ENCODE data around the gene NEK7. TPM values are rescaled to one million over a fixed set of nuclear protein-coding genes. Genes with fewer than 3 reads are reported as not detected.

NEK7 gene
- total and polyA plus RNA-seq, 2 donors (not counting 1 experiment from before 2014, with no cell fraction given) = 8.1 to 75.4 TPM

DNA sequence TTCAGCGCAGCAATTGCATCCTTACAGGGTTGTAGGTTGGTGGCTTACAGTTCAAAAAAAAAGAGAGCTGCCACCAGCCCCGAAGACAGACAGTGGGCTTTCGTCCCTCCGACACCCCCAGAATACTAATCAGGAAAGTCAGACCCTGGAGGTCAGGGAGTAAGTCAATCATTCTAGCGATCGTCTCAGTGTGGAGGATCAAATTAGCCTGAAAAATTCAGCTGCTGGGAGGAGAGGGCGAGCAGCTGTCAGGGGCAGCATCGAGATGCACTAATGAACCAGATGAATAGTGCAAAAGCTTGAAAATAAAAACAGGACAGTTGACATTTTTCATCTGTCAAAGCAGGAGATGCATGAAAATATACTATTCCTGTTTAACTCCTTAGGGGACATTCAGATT, 138.4 kb downstream of the NEK7 start:
- Histone ChIP-seq H3K4me3 (ENCODE audit: control extremely low read depth in 1 of 5, extremely low read depth in 1 of 5, insufficient read depth in 1 of 5, low read depth in 2 of 5, low read length in 4 of 5) (no peak overlapping the region), H4K20me1 (ENCODE audit: control insufficient read depth, insufficient read depth, low read length, poor library complexity, severe bottlenecking) (peaks cover 5% of the 10 kb centered on the region), H3K9ac (ENCODE audit: low read length) (no peak overlapping the region), H3K36me3 (replicated peaks in 1 of 2; ENCODE audit: control extremely low read depth in 1 of 2, control insufficient read depth in 1 of 2, extremely low read depth in 1 of 2, insufficient read depth in 2 of 2, low read length in 1 of 2) (peaks cover 9 to 28% of the 10 kb centered on the region in 2 experiments), H3K9me3 (ENCODE audit: control extremely low read depth in 1 of 3, control insufficient read depth in 2 of 3, insufficient read depth in 1 of 3, low read length in 2 of 3) (no peaks in the 10 kb centered on the region), H3K4me2 (replicated peaks; ENCODE audit: low read depth, low read length, poor library complexity, severe bottlenecking) (no peak overlapping the region), H3K79me2 (ENCODE audit: control insufficient read depth, insufficient read depth, low read length) (peaks cover 3% of the 10 kb centered on the region), H3K4me1 (ENCODE audit: control insufficient read depth in 2 of 2, insufficient read depth in 2 of 2, low read length in 2 of 2) (no peaks in the 10 kb centered on the region), H3K27ac (ENCODE audit: low read length in 2 of 2) (no peak overlapping the region), H2AFZ (ENCODE audit: insufficient read depth, low read depth, low read length, poor library complexity, severe bottlenecking) (no peak overlapping the region), H3K27me3 (replicated peaks in 1 of 4; ENCODE audit: control extremely low read depth in 1 of 4, control insufficient read depth in 3 of 4, insufficient read depth in 4 of 4, low read length in 3 of 4) (no peaks in the 10 kb centered on the region)
- Mint-ChIP-seq H3K4me1 (no peaks in the 10 kb centered on the region), H3K9me3 (ENCODE audit: insufficient read depth) (no peaks in the 10 kb centered on the region), H3K27me3 (no peaks in the 10 kb centered on the region), H3K27ac (no peak overlapping the region), H3K4me3 (no peak overlapping the region)
- intact Hi-C loops (cut with micrococcal nuclease) = no loop called here
- DNase-seq (no peak), ATAC-seq (ENCODE audit: low read depth) (no peak)
- ChIA-PET POLR2A (no interaction called here), CTCF (no interaction called here)
- 94% methylated on average over 7 of the region's 8 CpGs for WGBS (ENCODE audit: insufficient coverage)
- TF ChIP-seq, protein P1, sequence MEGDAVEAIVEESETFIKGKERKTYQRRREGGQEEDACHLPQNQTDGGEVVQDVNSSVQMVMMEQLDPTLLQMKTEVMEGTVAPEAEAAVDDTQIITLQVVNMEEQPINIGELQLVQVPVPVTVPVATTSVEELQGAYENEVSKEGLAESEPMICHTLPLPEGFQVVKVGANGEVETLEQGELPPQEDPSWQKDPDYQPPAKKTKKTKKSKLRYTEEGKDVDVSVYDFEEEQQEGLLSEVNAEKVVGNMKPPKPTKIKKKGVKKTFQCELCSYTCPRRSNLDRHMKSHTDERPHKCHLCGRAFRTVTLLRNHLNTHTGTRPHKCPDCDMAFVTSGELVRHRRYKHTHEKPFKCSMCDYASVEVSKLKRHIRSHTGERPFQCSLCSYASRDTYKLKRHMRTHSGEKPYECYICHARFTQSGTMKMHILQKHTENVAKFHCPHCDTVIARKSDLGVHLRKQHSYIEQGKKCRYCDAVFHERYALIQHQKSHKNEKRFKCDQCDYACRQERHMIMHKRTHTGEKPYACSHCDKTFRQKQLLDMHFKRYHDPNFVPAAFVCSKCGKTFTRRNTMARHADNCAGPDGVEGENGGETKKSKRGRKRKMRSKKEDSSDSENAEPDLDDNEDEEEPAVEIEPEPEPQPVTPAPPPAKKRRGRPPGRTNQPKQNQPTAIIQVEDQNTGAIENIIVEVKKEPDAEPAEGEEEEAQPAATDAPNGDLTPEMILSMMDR (IDR thresholded peaks at IDR 0.05) = no peak
- no peak for TF ChIP-seq EZH2 (IDR thresholded peaks at IDR 0.05; ENCODE audit: borderline replicate concordance, insufficient read depth, low read depth, low read length, poor library complexity, severe bottlenecking)

DNA sequence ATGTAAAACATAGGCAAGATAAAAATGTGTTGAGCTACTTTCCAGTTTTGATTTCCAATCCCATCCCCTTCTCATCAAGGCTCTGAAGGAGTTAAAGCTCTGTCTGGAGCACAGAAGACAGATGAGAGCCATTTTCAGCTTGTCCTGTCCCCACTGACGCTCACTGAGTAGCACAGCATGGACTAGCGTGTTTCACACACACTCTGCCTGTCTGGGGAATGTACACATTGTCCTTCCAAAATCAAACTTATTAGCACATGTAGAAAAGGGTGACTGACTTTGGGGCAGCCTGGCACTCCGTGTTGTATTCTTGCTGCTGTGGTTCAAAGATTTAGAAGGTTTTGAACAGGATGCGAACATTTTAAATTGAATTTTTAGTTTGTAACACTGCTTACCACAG, 139.2 kb downstream of the NEK7 start:
- Histone ChIP-seq H3K36me3 (replicated peaks in 1 of 2; ENCODE audit: control extremely low read depth in 1 of 2, control insufficient read depth in 1 of 2, extremely low read depth in 1 of 2, insufficient read depth in 2 of 2, low read length in 1 of 2) (peaks cover 9 to 31% of the 10 kb centered on the region in 2 experiments), H3K9me3 (ENCODE audit: control extremely low read depth in 1 of 3, control insufficient read depth in 2 of 3, insufficient read depth in 1 of 3, low read length in 2 of 3) (no peaks in the 10 kb centered on the region), H3K9ac (ENCODE audit: low read length) (no peak overlapping the region), H3K4me2 (replicated peaks; ENCODE audit: low read depth, low read length, poor library complexity, severe bottlenecking) (no peak overlapping the region), H3K79me2 (ENCODE audit: control insufficient read depth, insufficient read depth, low read length) (peaks cover 3% of the 10 kb centered on the region), H4K20me1 (ENCODE audit: control insufficient read depth, insufficient read depth, low read length, poor library complexity, severe bottlenecking) (peaks cover 5% of the 10 kb centered on the region), H3K27me3 (replicated peaks in 1 of 4; ENCODE audit: control extremely low read depth in 1 of 4, control insufficient read depth in 3 of 4, insufficient read depth in 4 of 4, low read length in 3 of 4) (no peaks in the 10 kb centered on the region), H3K4me1 (ENCODE audit: control insufficient read depth in 2 of 2, insufficient read depth in 2 of 2, low read length in 2 of 2) (no peaks in the 10 kb centered on the region), H2AFZ (ENCODE audit: insufficient read depth, low read depth, low read length, poor library complexity, severe bottlenecking) (no peak overlapping the region), H3K27ac (ENCODE audit: low read length in 2 of 2) (no peak overlapping the region), H3K4me3 (ENCODE audit: control extremely low read depth in 1 of 5, extremely low read depth in 1 of 5, insufficient read depth in 1 of 5, low read depth in 2 of 5, low read length in 4 of 5) (no peak overlapping the region)
- no peaks in the 10 kb centered on the region for H3K4me1 Mint-ChIP-seq
- ChIA-PET POLR2A (no interaction called here), CTCF (no interaction called here)
- no peak for ATAC-seq (ENCODE audit: low read depth)
- no peak for TF ChIP-seq EZH2 (IDR thresholded peaks at IDR 0.05; ENCODE audit: borderline replicate concordance, insufficient read depth, low read depth, low read length, poor library complexity, severe bottlenecking)
- TF ChIP-seq, protein P1 (IDR thresholded peaks at IDR 0.05) = no peak
- H3K4me3 Mint-ChIP-seq = no peak overlapping the region
- H3K9me3 Mint-ChIP-seq (ENCODE audit: insufficient read depth) = no peaks in the 10 kb centered on the region
- intact Hi-C loops (cut with micrococcal nuclease) = no loop called here
- no peaks in the 10 kb centered on the region for H3K27me3 Mint-ChIP-seq
- DNase-seq = no peak
- no peak overlapping the region for H3K27ac Mint-ChIP-seq
- WGBS (ENCODE audit: insufficient coverage) = 100% methylated on average over 1 of the region's 4 CpGs

All from B cell (primary cell).